Breast epithelium (tissue), 4 donors: Measurements from ENCODE around the gene RHBDF2. TPM values are rescaled to one million over a fixed set of nuclear protein-coding genes. Genes with fewer than 3 reads are reported as not detected.

ENCODE experiments used
- DNase-seq, 2 donors: peaks; one replicate each; pipeline ENCODE4 v3.0.0-alpha.2; 2019; ENCODE audit warnings: low spot score in 2 of 2
- H3K27ac ChIP-seq, 2 donors: fragments of 200-600 bp; sonication (generic) in 1 of 2; one replicate each; pipeline ENCODE4 v1.5.1; 2016 to 2019; ENCODE audit warnings: mild to moderate bottlenecking in 1 of 2
- H3K27me3 ChIP-seq, 2 donors: fragments of 200-600 bp; sonication (generic) in 1 of 2; one replicate each; pipeline versions ENCODE4 v1.5.1 to v1.6.0; 2017 to 2019; ENCODE audit warnings: control low read depth in 1 of 2, mild to moderate bottlenecking in 1 of 2
- H3K36me3 ChIP-seq: fragments of 200-600 bp; one replicate; pipeline ENCODE4 v1.5.1; 2019
- H3K4me1 ChIP-seq, 2 donors: fragments of 200-600 bp; sonication (generic); one replicate each; pipeline ENCODE4 v1.5.1; 2016 to 2019; ENCODE audit warnings: control low read depth in 1 of 2
- H3K4me3 ChIP-seq, 3 donors: fragments of 200-600 bp; sonication (generic); 1 replicate in 2 of 3; 2 replicates in 1 of 3; pipeline ENCODE4 v1.5.1; 2016 to 2019; ENCODE audit warnings: mild to moderate bottlenecking in 3 of 3, moderate library complexity in 2 of 3
- H3K9me3 ChIP-seq, 2 donors: fragments of 200-600 bp; sonication (generic) in 1 of 2; one replicate each; pipeline ENCODE4 v1.5.1; 2016 to 2019; ENCODE audit warnings: control low read depth in 1 of 2
- CTCF ChIP-seq, 3 donors: fragments of 450-650 bp; IDR thresholded peaks; one replicate each; pipeline ENCODE4 v1.5.1; 2016 to 2017; ENCODE audit warnings: antibody characterized with exemption in 3 of 3, mild to moderate bottlenecking in 3 of 3, moderate library complexity in 3 of 3
- POLR2A ChIP-seq: fragments of 450-650 bp; IDR thresholded peaks from one replicate; pipeline ENCODE4 v1.6.1; 2016; ENCODE audit warnings: antibody characterized with exemption, mild to moderate bottlenecking, moderate library complexity
- POLR2AphosphoS5 ChIP-seq, 3 donors: sonication (generic); formaldehyde crosslinking; IDR thresholded peaks; one replicate each; pipeline ENCODE4 v1.6.1; 2017; ENCODE audit warnings: antibody characterized with exemption in 3 of 3
- intact Hi-C: fragments of 100-400 bp; cut with DNase I; formaldehyde crosslinking; loops from one replicate; pipeline ENCODE4 v1.15.1; 2023; ENCODE audit warnings: low total_unique reads
- total RNA-seq, 3 donors: library from RNA; depleted of rRNA; stranded (reverse); fragments of >200 nt; gene quantifications; one replicate each; pipeline ENCODE4 v1.1.0, GENCODE V29; 2016

Gene RHBDF2
- total RNA-seq, 3 donors from 2014 or later, result 13.4 to 35.5 (median 26.8) TPM

- intact Hi-C loops, result no loop called here
- no peak overlapping the region for H3K27ac ChIP-seq
- DNase-seq, result no peak
- TF ChIP-seq POLR2AphosphoS5 (IDR thresholded peaks at IDR 0.05), result no peak
- no peak for TF ChIP-seq CTCF (IDR thresholded peaks at IDR 0.05)
- TF ChIP-seq POLR2A, result no peak
- H3K36me3 ChIP-seq, result no peaks in the 10 kb centered on the region
- H3K9me3 ChIP-seq, result no peaks in the 10 kb centered on the region
- H3K27me3 ChIP-seq, result no peaks in the 10 kb centered on the region
- no peak overlapping the region for H3K4me3 ChIP-seq
- peaks cover 0 to 4% of the 10 kb centered on the region in 2 donors for H3K4me1 ChIP-seq
Observed at GRCh38 chr17:76426853-76427252, 74.4 kb downstream of the RHBDF2 start.

GRCh38 chr17:76422860-76423259 lies 78.4 kb downstream of the RHBDF2 start:
- TF ChIP-seq POLR2A, result no peak
- TF ChIP-seq CTCF (IDR thresholded peaks at IDR 0.05), result no peak
- TF ChIP-seq POLR2AphosphoS5 (IDR thresholded peaks at IDR 0.05), result no peak
- H3K4me3 ChIP-seq, result no peak overlapping the region
- intact Hi-C loops, result no loop called here
- no peaks in the 10 kb centered on the region for H3K27me3 ChIP-seq
- no peaks in the 10 kb centered on the region for H3K9me3 ChIP-seq
- peaks cover 0 to 4% of the 10 kb centered on the region in 2 donors for H3K4me1 ChIP-seq
- DNase-seq, result no peak
- H3K36me3 ChIP-seq, result no peaks in the 10 kb centered on the region
- H3K27ac ChIP-seq, result no peak overlapping the region

GRCh38 chr17:76422406-76422805 lies 78.8 kb downstream of the RHBDF2 start:
- no peak for TF ChIP-seq POLR2AphosphoS5 (IDR thresholded peaks at IDR 0.05)
- TF ChIP-seq POLR2A, result no peak
- TF ChIP-seq CTCF (IDR thresholded peaks at IDR 0.05), result no peak
- DNase-seq, result no peak
- Histone ChIP-seq H3K4me1 (no peaks in the 10 kb centered on the region), H3K4me3 (no peak overlapping the region), H3K36me3 (no peaks in the 10 kb centered on the region), H3K27ac (no peak overlapping the region), H3K27me3 (no peaks in the 10 kb centered on the region), H3K9me3 (no peaks in the 10 kb centered on the region)
- intact Hi-C loops, result no loop called here

GRCh38 chr17:76421044-76421407 lies 80.2 kb downstream of the RHBDF2 start:
- Histone ChIP-seq H3K27me3 (no peaks in the 10 kb centered on the region), H3K4me1 (no peaks in the 10 kb centered on the region), H3K4me3 (no peak overlapping the region), H3K9me3 (no peaks in the 10 kb centered on the region), H3K36me3 (no peaks in the 10 kb centered on the region), H3K27ac (no peak overlapping the region)
- intact Hi-C loops, result no loop called here
- TF ChIP-seq CTCF (IDR thresholded peaks at IDR 0.05), result no peak
- TF ChIP-seq POLR2A, result no peak
- no peak for TF ChIP-seq POLR2AphosphoS5 (IDR thresholded peaks at IDR 0.05)
- DNase-seq, result no peak

Other genes with a start within 250 kb of the RHBDF2 start
- gene UBALD2, start 236.1 kb downstream of the RHBDF2 start, total RNA-seq, result 10 to 100 TPM; 11.1 to 15.1 (median 13.0) TPM
- 1 to 10 TPM; 3.0 to 4.3 (median 3.8) TPM for gene QRICH2, start 193.1 kb downstream of the RHBDF2 start, total RNA-seq
- gene PRPSAP1, start 147.5 kb downstream of the RHBDF2 start, total RNA-seq, result 100 to 1,000 TPM in 1 of 3 donors, 10 to 100 TPM in 2; 71.4 to 110 (median 78.3) TPM
- gene SPHK1, start 116.8 kb downstream of the RHBDF2 start, total RNA-seq, result 10 to 100 TPM in 2 of 3 donors, 1 to 10 TPM in 1; 9.6 to 28.5 (median 23.0) TPM
- 10 to 100 TPM; 17.4 to 22.5 (median 17.7) TPM for gene UBE2O, start 48.3 kb downstream of the RHBDF2 start, total RNA-seq
- not detected for gene AANAT, start 33.8 kb downstream of the RHBDF2 start, total RNA-seq
- 10 to 100 TPM in 2 of 3 donors, 1 to 10 TPM in 1; 5.9 to 37.4 (median 27.2) TPM for gene CYGB, start 36.3 kb upstream of the RHBDF2 start, total RNA-seq
- gene PRCD, start 38.6 kb upstream of the RHBDF2 start, total RNA-seq, result 1 to 10 TPM; 1.5 to 7.2 (median 4.9) TPM
- 10 to 100 TPM; 10.5 to 39.8 (median 12.0) TPM for gene ST6GALNAC2, start 84.4 kb upstream of the RHBDF2 start, total RNA-seq
- gene ST6GALNAC1, start 142.3 kb upstream of the RHBDF2 start, total RNA-seq, result 1 to 10 TPM; 1.3 to 1.6 (median 1.3) TPM
- gene MXRA7, start 209.5 kb upstream of the RHBDF2 start, total RNA-seq, result 100 to 1,000 TPM; 106 to 242 (median 113) TPM
- 10 to 100 TPM; 13.1 to 34.1 (median 25.6) TPM for gene JMJD6, start 225.2 kb upstream of the RHBDF2 start, total RNA-seq
- gene METTL23, start 225.4 kb upstream of the RHBDF2 start, total RNA-seq, result 10 to 100 TPM; 25.6 to 47.7 (median 28.5) TPM
- gene SRSF2, start 235.9 kb upstream of the RHBDF2 start, total RNA-seq, result 100 to 1,000 TPM; 143 to 247 (median 244) TPM
- gene MFSD11, start 236.7 kb upstream of the RHBDF2 start, total RNA-seq, result 10 to 100 TPM; 20.6 to 42.6 (median 23.6) TPM